COLO668 (cell line): Measurements from ENCODE around the gene SYNPO.

ENCODE experiments used
- DNase-seq: peaks from one replicate; lab custom pipeline; 2025; ENCODE audit not compliant: unreplicated experiment; lab: John Stamatoyannopoulos, UW

Gene SYNPO

GRCh38 chr5:150607991-150608390 is 32.5 kb upstream of the SYNPO start:
- no peak for DNase-seq

- DNase-seq, result no peak
Observed at GRCh38 chr5:150608991-150609390, 31.5 kb upstream of the SYNPO start.

GRCh38 chr5:150609843-150610584 is 30.4 kb upstream of the SYNPO start:
- no peak for DNase-seq

- DNase-seq, result no peak
Observed at GRCh38 chr5:150611026-150611425, 29.4 kb upstream of the SYNPO start.

GRCh38 chr5:150612405-150612804 is 28.1 kb upstream of the SYNPO start:
- DNase-seq, result no peak

- no peak for DNase-seq
Observed at GRCh38 chr5:150612905-150613670, 27.4 kb upstream of the SYNPO start.

GRCh38 chr5:150613991-150614660 is 26.3 kb upstream of the SYNPO start:
- DNase-seq, result no peak

GRCh38 chr5:150614661-150615060 is 25.8 kb upstream of the SYNPO start:
- DNase-seq, result no peak

- no peak for DNase-seq
Observed at GRCh38 chr5:150615141-150615699, 25.2 kb upstream of the SYNPO start.

GRCh38 chr5:150616024-150616470 is 24.4 kb upstream of the SYNPO start:
- DNase-seq, result no peak

- no peak for DNase-seq
Observed at GRCh38 chr5:150616506-150616905, 24.0 kb upstream of the SYNPO start.

- no peak for DNase-seq
Observed at GRCh38 chr5:150618163-150618562, 22.3 kb upstream of the SYNPO start.

GRCh38 chr5:150618588-150619281 is 21.7 kb upstream of the SYNPO start:
- DNase-seq, result no peak

GRCh38 chr5:150619359-150620230 is 20.9 kb upstream of the SYNPO start:
- no peak for DNase-seq

- DNase-seq, result no peak
Observed at GRCh38 chr5:150621301-150621700, 19.2 kb upstream of the SYNPO start.

GRCh38 chr5:150622157-150622556 is 18.3 kb upstream of the SYNPO start:
- no peak for DNase-seq

- no peak for DNase-seq
Observed at GRCh38 chr5:150623152-150623877, 17.1 kb upstream of the SYNPO start.

- DNase-seq, result no peak
Observed at GRCh38 chr5:150623878-150624216, 16.6 kb upstream of the SYNPO start.
